Pancreas (tissue), 10 donors: Measurements from ENCODE around the gene MKNK2. TPM values are rescaled to one million over a fixed set of nuclear protein-coding genes. Genes with fewer than 3 reads are reported as not detected.

ENCODE experiments used
- ATAC-seq, 4 donors: fragments of 200-7000 bp; cut with Tn5 transposase; one replicate each; pipeline versions ENCODE4 v1.8.0 to v1.9.1; 2020; ENCODE audit warnings: mild to moderate bottlenecking in 4 of 4, moderate library complexity in 4 of 4
- DNase-seq, 6 donors: peaks; one replicate each; pipeline ENCODE4 v3.0.0-alpha.2; 2020
- FAIRE-seq: peaks from 2 replicates; lab custom pipeline; 2012; peaks lifted over from hg19 to GRCh38; lab: Jason Lieb, UNC
- H3K27ac ChIP-seq, 4 donors: fragments of 200-600 bp; sonication (generic); 1 replicate in 3 of 4; 2 replicates in 1 of 4; pipeline versions ENCODE4 v1.5.0 to v1.8.0; 2020
- H3K27me3 ChIP-seq, 4 donors: fragments of 200-600 bp; one replicate each; pipeline ENCODE4 v1.8.0; 2021
- H3K36me3 ChIP-seq, 3 donors: fragments of 200-600 bp; sonication (generic) in 1 of 3; one replicate each; pipeline versions ENCODE4 v1.5.0 to v1.8.0; 2020 to 2021
- H3K4me1 ChIP-seq, 3 donors: fragments of 200-600 bp; one replicate each; pipeline ENCODE4 v1.8.0; 2021
- H3K4me3 ChIP-seq, 4 donors: fragments of 200-600 bp; sonication (generic) in 2 of 4; one replicate each; pipeline versions ENCODE4 v1.5.0 to v1.8.0; 2020 to 2021
- H3K9me3 ChIP-seq, 4 donors: fragments of 200-600 bp; one replicate each; pipeline ENCODE4 v1.8.0; 2021
- WGBS, 2 donors: extraction: QIAGEN DNeasy Blood & Tissue Kit; methylation state at CpG; one replicate each; pipeline ENCODE4 v1.1.7; 2013; 5-methylcytosine and 5-hydroxymethylcytosine counted together
- intact Hi-C, 3 donors: fragments of 100-400 bp; cut with DNase I; formaldehyde crosslinking; loops; one replicate each; pipeline versions ENCODE4 v1.11.1 to v1.14.2; 2022
- polyA plus RNA-seq, 2 donors: library from polyadenylated mRNA; stranded (reverse); fragments of 200-250 nt; gene quantifications; one replicate each; pipeline ENCODE4 v1.2.3, GENCODE V29; 2013
- total RNA-seq, 6 donors: library from RNA; stranded (reverse); fragmentation: NEBNext Ultra II Directional in 4 of 6; extraction: Animal tissue kit (Norgen Biotek cat#: 25700) in 4 of 6; gene quantifications; one replicate each; pipeline versions ENCODE4 v1.2.1 to v1.2.4, GENCODE V29; 2021 to 2023
- TF ChIP-seq, protein P1 (sequence below), 4 donors: fragments of 200-600 bp; sonication (generic) in 3 of 4; IDR thresholded peaks; one replicate each; pipeline versions ENCODE4 v1.5.0 to v1.8.0; 2021; ENCODE audit warnings: antibody characterized with exemption in 4 of 4
- donor health status: healthy with polysubstance abuse.
- donor health status: DM: no; HTN: no; CAD: no; lungs with moderate emphysema.
- donor health status: DM: no; HTN: no; CAD: no.
- donor health status: control.
- donor health status: control.
- donor health status: Bipolar disorder and iron deficiency.
- donor health status: DM: yes; HTN: yes; CAD: no.
- donor health status: DM: no; HTN: no; CAD: no.
- donor health status: DM: no; HTN: no; CAD: no.
- donor health status: DM: yes; HTN: yes; CAD: no.

MKNK2 gene
- total and polyA plus RNA-seq, 8 donors, result 102 to 446 (median 239) TPM

GRCh38 chr19:2048959-2049740 lies 1.9 kb downstream of the MKNK2 start:
- Histone ChIP-seq H3K9me3 (no peaks in the 10 kb centered on the region), H3K27me3 (no peaks in the 10 kb centered on the region), H3K4me3 (peak overlapping the region; percentile 71 to 98 (median 92)), H3K27ac (peak overlapping the region; percentile 93 to 98 (median 97)), H3K4me1 (peaks cover 48 to 66% (median 64%) of the 10 kb centered on the region in 3 donors), H3K36me3 (peaks cover 0 to 6% (median 5%) of the 10 kb centered on the region in 3 donors)
- TF ChIP-seq, protein P1, sequence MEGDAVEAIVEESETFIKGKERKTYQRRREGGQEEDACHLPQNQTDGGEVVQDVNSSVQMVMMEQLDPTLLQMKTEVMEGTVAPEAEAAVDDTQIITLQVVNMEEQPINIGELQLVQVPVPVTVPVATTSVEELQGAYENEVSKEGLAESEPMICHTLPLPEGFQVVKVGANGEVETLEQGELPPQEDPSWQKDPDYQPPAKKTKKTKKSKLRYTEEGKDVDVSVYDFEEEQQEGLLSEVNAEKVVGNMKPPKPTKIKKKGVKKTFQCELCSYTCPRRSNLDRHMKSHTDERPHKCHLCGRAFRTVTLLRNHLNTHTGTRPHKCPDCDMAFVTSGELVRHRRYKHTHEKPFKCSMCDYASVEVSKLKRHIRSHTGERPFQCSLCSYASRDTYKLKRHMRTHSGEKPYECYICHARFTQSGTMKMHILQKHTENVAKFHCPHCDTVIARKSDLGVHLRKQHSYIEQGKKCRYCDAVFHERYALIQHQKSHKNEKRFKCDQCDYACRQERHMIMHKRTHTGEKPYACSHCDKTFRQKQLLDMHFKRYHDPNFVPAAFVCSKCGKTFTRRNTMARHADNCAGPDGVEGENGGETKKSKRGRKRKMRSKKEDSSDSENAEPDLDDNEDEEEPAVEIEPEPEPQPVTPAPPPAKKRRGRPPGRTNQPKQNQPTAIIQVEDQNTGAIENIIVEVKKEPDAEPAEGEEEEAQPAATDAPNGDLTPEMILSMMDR (IDR thresholded peaks at IDR 0.05), result no peak
- DNase-seq, result peak in 4 of 6 donors; percentile 52 to 86 (median 69)
- WGBS, 2 donors, result 12 to 15% methylated on average over 23 to 27 of the region's 27 CpGs
- intact Hi-C loops, result no loop called here
- FAIRE-seq, result no peak
- ATAC-seq, result peak; percentile 1 to 11 (median 4)

GRCh38 chr19:2048104-2048958 lies 2.7 kb downstream of the MKNK2 start:
- 38 to 44% methylated on average over 17 of the region's 17 CpGs for WGBS, 2 donors
- Histone ChIP-seq H3K9me3 (no peaks in the 10 kb centered on the region), H3K27me3 (no peaks in the 10 kb centered on the region), H3K4me1 (peaks cover 55 to 71% (median 68%) of the 10 kb centered on the region in 3 donors), H3K27ac (peak overlapping the region; percentile 93 to 98 (median 97)), H3K36me3 (peaks cover 0 to 6% (median 5%) of the 10 kb centered on the region in 3 donors), H3K4me3 (peak overlapping the region; percentile 71 to 98 (median 92))
- DNase-seq, result peak in 5 of 6 donors; percentile 41 to 79 (median 53)
- ATAC-seq, result no peak
- TF ChIP-seq, protein P1 (IDR thresholded peaks at IDR 0.05), result no peak
- no peak for FAIRE-seq
- intact Hi-C loops, result no loop called here

- peak overlapping the region in 3 of 4 donors; percentile 71 to 98 (median 97) for H3K4me3 ChIP-seq
- intact Hi-C loops, result no loop called here
- peak overlapping the region; percentile 6 to 98 (median 96) for H3K27ac ChIP-seq
- ATAC-seq, result peak; percentile 1 to 6 (median 2)
- no peak for FAIRE-seq
- H3K36me3 ChIP-seq, result peaks cover 0 to 6% (median 5%) of the 10 kb centered on the region in 3 donors
- no peaks in the 10 kb centered on the region for H3K9me3 ChIP-seq
- TF ChIP-seq, protein P1 (IDR thresholded peaks at IDR 0.05), result no peak
- no peaks in the 10 kb centered on the region for H3K27me3 ChIP-seq
- WGBS, 2 donors, result 30 to 31% methylated on average over 14 to 22 of the region's 22 CpGs
- peak; percentile 87 to 93 (median 89) for DNase-seq
- H3K4me1 ChIP-seq, result peaks cover 62 to 78% (median 75%) of the 10 kb centered on the region in 3 donors
Measured at GRCh38 chr19:2047449-2048103, 3.5 kb downstream of the MKNK2 start.

GRCh38 chr19:2047076-2047448 lies 4.0 kb downstream of the MKNK2 start:
- Histone ChIP-seq H3K27ac (peak overlapping the region; percentile 6 to 98 (median 96)), H3K4me3 (peak overlapping the region in 2 of 4 donors; percentile 71 to 98), H3K9me3 (no peaks in the 10 kb centered on the region), H3K4me1 (peaks cover 63 to 76% (median 74%) of the 10 kb centered on the region in 3 donors), H3K36me3 (peaks cover 0 to 6% (median 5%) of the 10 kb centered on the region in 3 donors), H3K27me3 (no peaks in the 10 kb centered on the region)
- TF ChIP-seq, protein P1 (IDR thresholded peaks at IDR 0.05), result no peak
- WGBS, 2 donors, result 38 to 50% methylated on average over 5 to 6 of the region's 6 CpGs
- FAIRE-seq (no peak), ATAC-seq (no peak), DNase-seq (no peak)
- intact Hi-C loops, result no loop called here
